Esophagus muscularis mucosa (tissue), 4 donors: ENCODE data around the gene HK1. TPM values are rescaled to one million over a fixed set of nuclear protein-coding genes. Genes with fewer than 3 reads are reported as not detected.

Source experiments
- DNase-seq: peaks from one replicate; pipeline ENCODE4 v3.0.0-alpha.2; 2017; ENCODE audit errors: extremely low spot score
- H3K27ac ChIP-seq, 4 donors: fragments of 200-600 bp; sonication (generic); replicated peaks in 1 of 4; 1 replicate in 3 of 4; 2 replicates in 1 of 4; pipeline ENCODE4 v1.5.1; 2016 to 2019; ENCODE audit warnings: mild to moderate bottlenecking in 1 of 4
- H3K27me3 ChIP-seq, 4 donors: fragments of 200-600 bp; sonication (generic); one replicate each; pipeline versions ENCODE4 v1.5.1 to v1.6.0; 2016 to 2019
- H3K36me3 ChIP-seq, 4 donors: fragments of 200-600 bp; sonication (generic); one replicate each; pipeline ENCODE4 v1.5.1; 2016 to 2019
- H3K4me1 ChIP-seq, 4 donors: fragments of 200-600 bp; sonication (generic); one replicate each; pipeline ENCODE4 v1.5.1; 2016 to 2019
- H3K4me3 ChIP-seq, 4 donors: fragments of 200-600 bp; sonication (generic); 1 replicate in 2 of 4; 2 replicates in 2 of 4; pipeline ENCODE4 v1.5.1; 2016 to 2019; ENCODE audit warnings: mild to moderate bottlenecking in 4 of 4, moderate library complexity in 1 of 4
- H3K9me3 ChIP-seq, 4 donors: fragments of 200-600 bp; sonication (generic); 1 replicate in 3 of 4; 2 replicates in 1 of 4; pipeline ENCODE4 v1.5.1; 2016 to 2019
- EP300 ChIP-seq: sonication (generic); formaldehyde crosslinking; IDR thresholded peaks from one replicate; pipeline ENCODE4 v1.6.1; 2017; ENCODE audit warnings: antibody characterized with exemption
- POLR2A ChIP-seq: fragments of 450-650 bp; IDR thresholded peaks from one replicate; pipeline ENCODE4 v1.6.1; 2017; ENCODE audit warnings: antibody characterized with exemption, moderate library complexity, mild to moderate bottlenecking, low read depth
- POLR2AphosphoS5 ChIP-seq, 2 donors: sonication (generic); formaldehyde crosslinking; IDR thresholded peaks; one replicate each; pipeline ENCODE4 v1.6.1; 2017; ENCODE audit warnings: antibody characterized with exemption in 2 of 2
- WGBS: methylation state at CpG from one replicate; pipeline ENCODE4 v1.1.5; 2018; 5-methylcytosine and 5-hydroxymethylcytosine counted together
- intact Hi-C: fragments of 100-400 bp; cut with DNase I; formaldehyde crosslinking; loops from one replicate; pipeline ENCODE4 v1.15.1; 2023
- total RNA-seq, 4 donors: library from RNA; depleted of rRNA; stranded (reverse); fragments of >200 nt; gene quantifications; one replicate each; pipeline versions ENCODE4 v1.1.0 to v1.2.1, GENCODE V29; 2016
- TF ChIP-seq, protein P1 (sequence below), 3 experiments: fragments of 200-600 bp in 2 of 3; fragments of 450-650 bp in 1 of 3; sonication (generic) in 2 of 3; IDR thresholded peaks; one replicate each; pipeline ENCODE4 v1.5.1; 2017 to 2019; ENCODE audit warnings: antibody characterized with exemption in 3 of 3, mild to moderate bottlenecking in 2 of 3, moderate library complexity in 1 of 3

The HK1 gene
- total RNA-seq, 4 donors from 2014 or later: 114 to 188 (median 151) TPM

DNA sequence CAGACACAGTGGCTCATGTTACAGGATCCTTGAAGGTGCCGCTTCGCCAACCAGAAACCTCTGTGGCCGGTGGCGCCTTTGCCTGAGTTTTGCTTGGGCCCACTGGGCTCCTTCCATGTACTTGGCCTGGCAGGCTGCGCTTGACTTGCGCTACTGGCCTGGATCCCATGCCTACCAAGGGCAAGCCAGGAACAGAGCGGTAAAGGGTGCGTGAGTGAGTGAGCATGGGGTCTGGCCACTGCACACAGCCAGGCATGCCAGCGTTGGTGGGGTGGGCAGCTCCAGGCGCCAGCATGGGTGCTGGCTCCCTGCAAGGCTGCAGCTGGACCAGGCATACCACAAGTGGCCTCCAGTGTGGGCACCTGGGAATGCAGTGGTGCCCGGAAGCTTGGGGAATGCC, 156.6 kb downstream of the HK1 start:
- TF ChIP-seq EP300 (no peak), POLR2AphosphoS5 (IDR thresholded peaks at IDR 0.05) (no peak)
- TF ChIP-seq, protein P1, sequence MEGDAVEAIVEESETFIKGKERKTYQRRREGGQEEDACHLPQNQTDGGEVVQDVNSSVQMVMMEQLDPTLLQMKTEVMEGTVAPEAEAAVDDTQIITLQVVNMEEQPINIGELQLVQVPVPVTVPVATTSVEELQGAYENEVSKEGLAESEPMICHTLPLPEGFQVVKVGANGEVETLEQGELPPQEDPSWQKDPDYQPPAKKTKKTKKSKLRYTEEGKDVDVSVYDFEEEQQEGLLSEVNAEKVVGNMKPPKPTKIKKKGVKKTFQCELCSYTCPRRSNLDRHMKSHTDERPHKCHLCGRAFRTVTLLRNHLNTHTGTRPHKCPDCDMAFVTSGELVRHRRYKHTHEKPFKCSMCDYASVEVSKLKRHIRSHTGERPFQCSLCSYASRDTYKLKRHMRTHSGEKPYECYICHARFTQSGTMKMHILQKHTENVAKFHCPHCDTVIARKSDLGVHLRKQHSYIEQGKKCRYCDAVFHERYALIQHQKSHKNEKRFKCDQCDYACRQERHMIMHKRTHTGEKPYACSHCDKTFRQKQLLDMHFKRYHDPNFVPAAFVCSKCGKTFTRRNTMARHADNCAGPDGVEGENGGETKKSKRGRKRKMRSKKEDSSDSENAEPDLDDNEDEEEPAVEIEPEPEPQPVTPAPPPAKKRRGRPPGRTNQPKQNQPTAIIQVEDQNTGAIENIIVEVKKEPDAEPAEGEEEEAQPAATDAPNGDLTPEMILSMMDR (IDR thresholded peaks at IDR 0.05): no peak
- intact Hi-C loops: no loop called here
- no peaks in the 10 kb centered on the region for H3K27me3 ChIP-seq
- 95% methylated on average over 7 of the region's 11 CpGs for WGBS
- DNase-seq: no peak
- no peak overlapping the region for H3K4me3 ChIP-seq
- no peaks in the 10 kb centered on the region for H3K9me3 ChIP-seq
- peaks cover 0 to 3% (median 0%) of the 10 kb centered on the region in 4 donors for H3K36me3 ChIP-seq
- no peak overlapping the region for H3K27ac ChIP-seq
- peaks cover 14 to 16% (median 14%) of the 10 kb centered on the region in 4 donors for H3K4me1 ChIP-seq

- intact Hi-C loops: no loop called here
- no peak for DNase-seq
- Histone ChIP-seq H3K36me3 (peaks cover 0 to 3% (median 0%) of the 10 kb centered on the region in 4 donors), H3K27ac (no peak overlapping the region), H3K4me3 (no peak overlapping the region), H3K9me3 (no peaks in the 10 kb centered on the region), H3K4me1 (peaks cover 16 to 20% (median 17%) of the 10 kb centered on the region in 4 donors), H3K27me3 (no peaks in the 10 kb centered on the region)
- 97% methylated on average over 6 of the region's 14 CpGs for WGBS
- TF ChIP-seq POLR2A (no peak), EP300 (no peak), POLR2AphosphoS5 (IDR thresholded peaks at IDR 0.05) (no peak)
- TF ChIP-seq, protein P1 (IDR thresholded peaks at IDR 0.05): no peak
Observed at GRCh38 chr10:69435966-69436520, 157.7 kb downstream of the HK1 start.

- Histone ChIP-seq H3K36me3 (no peaks in the 10 kb centered on the region), H3K9me3 (no peaks in the 10 kb centered on the region), H3K4me3 (no peak overlapping the region), H3K27ac (peak overlapping the region in 1 of 4 donors; percentile 35), H3K27me3 (no peaks in the 10 kb centered on the region), H3K4me1 (peaks cover 16 to 20% (median 17%) of the 10 kb centered on the region in 4 donors)
- TF ChIP-seq, protein P1 (IDR thresholded peaks at IDR 0.05): no peak
- TF ChIP-seq POLR2AphosphoS5 (IDR thresholded peaks at IDR 0.05) (no peak), EP300 (no peak), POLR2A (no peak)
- DNase-seq: no peak
- intact Hi-C loops: no loop called here
- 92% methylated on average over 11 of the region's 13 CpGs for WGBS
Observed at GRCh38 chr10:69437321-69438259, 159.3 kb downstream of the HK1 start.

GRCh38 chr10:69438536-69439349, 160.4 kb downstream of the HK1 start:
- WGBS: 56% methylated on average over 9 of the region's 10 CpGs
- H3K36me3 ChIP-seq: no peaks in the 10 kb centered on the region
- DNase-seq: no peak
- intact Hi-C loops: no loop called here
- no peaks in the 10 kb centered on the region for H3K27me3 ChIP-seq
- TF ChIP-seq, protein P1 (IDR thresholded peaks at IDR 0.05): no peak
- TF ChIP-seq POLR2AphosphoS5 (IDR thresholded peaks at IDR 0.05) (no peak), EP300 (no peak), POLR2A (no peak)
- no peaks in the 10 kb centered on the region for H3K9me3 ChIP-seq
- H3K4me3 ChIP-seq: no peak overlapping the region
- peak overlapping the region; percentile 26 to 35 (median 32) for H3K27ac ChIP-seq
- peaks cover 16 to 20% (median 17%) of the 10 kb centered on the region in 4 donors for H3K4me1 ChIP-seq
